Liver (tissue), 9 donors: ENCODE measurements around the gene DGKD. TPM values are rescaled to one million over a fixed set of nuclear protein-coding genes. Genes with fewer than 3 reads are reported as not detected.

Source experiments
- DNase-seq: peaks from one replicate; pipeline ENCODE4 v3.0.0-alpha.2; 2017; ENCODE audit warnings: low spot score
- H3K27ac ChIP-seq, 2 donors: one replicate each; pipeline ENCODE4 v1.7.0; 2013; ENCODE audit warnings: inconsistent platforms in 2 of 2, low read length in 2 of 2, control low read depth in 1 of 2, low read depth in 1 of 2, mild to moderate bottlenecking in 1 of 2
- H3K27me3 ChIP-seq, 4 donors: one replicate each; pipeline versions ENCODE4 v1.6.1 to v1.7.0; 2013; ENCODE audit warnings: low read length in 3 of 4, inconsistent platforms in 1 of 4, mild to moderate bottlenecking in 1 of 4, moderate library complexity in 1 of 4; ENCODE audit not compliant: control insufficient read depth in 4 of 4, insufficient read depth in 4 of 4
- H3K36me3 ChIP-seq, 4 donors: one replicate each; pipeline versions ENCODE4 v1.6.1 to v1.7.0; 2013; ENCODE audit warnings: low read length in 3 of 4, mild to moderate bottlenecking in 3 of 4, low read depth in 1 of 4, moderate library complexity in 1 of 4; ENCODE audit not compliant: control insufficient read depth in 4 of 4, insufficient read depth in 3 of 4
- H3K4me1 ChIP-seq, 4 donors: one replicate each; pipeline versions ENCODE4 v1.6.1 to v1.7.0; 2013; ENCODE audit warnings: low read length in 3 of 4, mild to moderate bottlenecking in 3 of 4, moderate library complexity in 1 of 4; ENCODE audit not compliant: control insufficient read depth in 4 of 4, insufficient read depth in 4 of 4
- H3K4me3 ChIP-seq, 3 donors: one replicate each; pipeline versions ENCODE4 v1.6.1 to v1.7.0; 2013; ENCODE audit warnings: low read length in 3 of 3, control low read depth in 1 of 3, low read depth in 1 of 3, mild to moderate bottlenecking in 1 of 3
- H3K9ac ChIP-seq, 2 donors: one replicate each; pipeline ENCODE4 v1.7.0; 2013; ENCODE audit warnings: low read length in 2 of 2, mild to moderate bottlenecking in 2 of 2, moderate library complexity in 2 of 2, control low read depth in 1 of 2, low read depth in 1 of 2
- H3K9me3 ChIP-seq, 4 donors: one replicate each; pipeline versions ENCODE4 v1.6.1 to v1.7.0; 2013; ENCODE audit warnings: low read length in 3 of 4; ENCODE audit not compliant: control insufficient read depth in 4 of 4
- ATF3 ChIP-seq: IDR thresholded peaks from 2 replicates; pipeline ENCODE4 v1.6.1; 2016; ENCODE audit warnings: antibody characterized with exemption
- CTCF ChIP-seq: fragments of 150-350 bp; IDR thresholded peaks from 2 replicates; pipeline ENCODE4 v1.5.1; 2017; ENCODE audit warnings: improper control_type of control experiment, low read depth, low read length; ENCODE audit not compliant: missing input control
- EGR1 ChIP-seq, 2 donors: IDR thresholded peaks; 2 replicates each; pipeline ENCODE4 v1.6.1; 2016 to 2018; ENCODE audit warnings: antibody characterized with exemption in 2 of 2, low read depth in 2 of 2
- FOXA1 ChIP-seq: IDR thresholded peaks from 2 replicates; pipeline ENCODE4 v1.6.1; 2016; ENCODE audit warnings: antibody characterized with exemption
- FOXA2 ChIP-seq: IDR thresholded peaks from 2 replicates; pipeline ENCODE4 v1.6.1; 2016; ENCODE audit warnings: antibody characterized with exemption
- GABPA ChIP-seq, 2 donors: IDR thresholded peaks in 1 of 2; conservative IDR thresholded peaks in 1 of 2; 2 replicates each; pipeline ENCODE4 v1.6.1; 2016; ENCODE audit warnings: antibody characterized with exemption in 2 of 2, mild to moderate bottlenecking in 1 of 2, moderate library complexity in 1 of 2
- HNF4A ChIP-seq, 2 donors: conservative IDR thresholded peaks; 2 replicates each; pipeline ENCODE4 v1.6.1; 2016; ENCODE audit warnings: antibody characterized with exemption in 2 of 2, mild to moderate bottlenecking in 2 of 2
- HNF4G ChIP-seq: IDR thresholded peaks from 2 replicates; pipeline ENCODE4 v1.6.1; 2016; ENCODE audit warnings: antibody characterized with exemption
- JUND ChIP-seq, 2 donors: IDR thresholded peaks; 2 replicates each; pipeline ENCODE4 v1.6.1; 2016; ENCODE audit warnings: antibody characterized with exemption in 2 of 2
- MAX ChIP-seq: IDR thresholded peaks from 2 replicates; pipeline ENCODE4 v1.6.1; 2016; ENCODE audit warnings: antibody characterized with exemption
- NR2F2 ChIP-seq: IDR thresholded peaks from 2 replicates; pipeline ENCODE4 v1.6.1; 2016; ENCODE audit warnings: antibody characterized with exemption
- RAD21 ChIP-seq, 2 donors: IDR thresholded peaks; 2 replicates each; pipeline ENCODE4 v1.6.1; 2016; ENCODE audit warnings: antibody characterized with exemption in 2 of 2, mild to moderate bottlenecking in 2 of 2
- REST ChIP-seq: IDR thresholded peaks from 2 replicates; pipeline ENCODE4 v1.6.1; 2016; ENCODE audit warnings: antibody characterized with exemption, mild to moderate bottlenecking
- RXRA ChIP-seq, 2 donors: IDR thresholded peaks; 2 replicates each; pipeline ENCODE4 v1.6.1; 2017 to 2018; ENCODE audit warnings: antibody characterized with exemption in 2 of 2, mild to moderate bottlenecking in 1 of 2
- SP1 ChIP-seq: IDR thresholded peaks from 2 replicates; pipeline ENCODE4 v1.6.1; 2018; ENCODE audit warnings: antibody characterized with exemption, mild to moderate bottlenecking
- TAF1 ChIP-seq: conservative IDR thresholded peaks from 2 replicates; pipeline ENCODE4 v1.6.1; 2016; ENCODE audit warnings: antibody characterized with exemption, mild to moderate bottlenecking
- YY1 ChIP-seq: IDR thresholded peaks from 2 replicates; pipeline ENCODE4 v1.6.1; 2016; ENCODE audit warnings: antibody characterized with exemption, mild to moderate bottlenecking
- ZBTB33 ChIP-seq: IDR thresholded peaks from 2 replicates; pipeline ENCODE4 v1.6.1; 2016; ENCODE audit warnings: antibody characterized with exemption
- WGBS: extraction: QIAGEN DNeasy Blood & Tissue Kit; methylation state at CpG from one replicate; pipeline ENCODE4 v1.1.7; 2013; 5-methylcytosine and 5-hydroxymethylcytosine counted together
- polyA plus RNA-seq, 2 donors: library from polyadenylated mRNA; stranded (reverse) in 1 of 2; unstranded in 1 of 2; fragments of 200-250 nt in 1 of 2; fragments of >200 nt in 1 of 2; fragmentation: Nextera tagmentation in 1 of 2; extraction: Ambion mirVana in 1 of 2; gene quantifications; one replicate each; pipeline versions ENCODE4 v1.2.1 to v1.2.3, GENCODE V29; 2013 to 2015
- total RNA-seq, 2 donors: library from RNA; depleted of rRNA; stranded (reverse); fragments of >200 nt; gene quantifications; one replicate each; pipeline ENCODE4 v1.2.3, GENCODE V29; 2014
- donor health status: healthy.
- donor health status: healthy.
- donor health status: healthy.
- donor health status: healthy.
- donor health status: healthy.

DGKD gene
- total and polyA plus RNA-seq, 4 donors, result 4.8 to 16.4 (median 8.2) TPM

GRCh38 chr2:233319256-233319655 is 35.0 kb upstream of the DGKD start (continued):
- TF ChIP-seq CTCF, result no peak
- no peak for TF ChIP-seq RAD21 (IDR thresholded peaks at IDR 0.05)
- no peak for TF ChIP-seq FOXA2
- no peak for TF ChIP-seq EGR1 (IDR thresholded peaks at IDR 0.05; ENCODE audit: low read depth in 2 of 2)
- TF ChIP-seq JUND (IDR thresholded peaks at IDR 0.05), result no peak
- TF ChIP-seq RXRA (IDR thresholded peaks at IDR 0.05), result no peak
- TF ChIP-seq ZBTB33, result no peak
- no peak for TF ChIP-seq HNF4A (conservative IDR thresholded peaks at IDR 0.05)

- Histone ChIP-seq H3K36me3 (no peaks in the 10 kb centered on the region), H3K9me3 (no peaks in the 10 kb centered on the region), H3K27me3 (no peaks in the 10 kb centered on the region), H3K4me3 (no peak overlapping the region), H3K27ac (no peak overlapping the region), H3K4me1 (no peaks in the 10 kb centered on the region), H3K9ac (no peak overlapping the region)
- 94% methylated on average over 17 of the region's 17 CpGs for WGBS
- DNase-seq, result no peak
- TF ChIP-seq TAF1, result no peak
- no peak for TF ChIP-seq REST
- TF ChIP-seq MAX, result no peak
- TF ChIP-seq RAD21 (IDR thresholded peaks at IDR 0.05), result no peak
- no peak for TF ChIP-seq FOXA1
- no peak for TF ChIP-seq NR2F2
- TF ChIP-seq FOXA2, result no peak
- TF ChIP-seq HNF4A (conservative IDR thresholded peaks at IDR 0.05), result no peak
- TF ChIP-seq GABPA (IDR thresholded peaks at IDR 0.05 in 1 of 2, conservative IDR thresholded peaks at IDR 0.05 in 1 of 2), result no peak
- TF ChIP-seq HNF4G, result no peak
- TF ChIP-seq ATF3, result no peak
- no peak for TF ChIP-seq RXRA (IDR thresholded peaks at IDR 0.05)
- no peak for TF ChIP-seq EGR1 (IDR thresholded peaks at IDR 0.05; ENCODE audit: low read depth in 2 of 2)
- TF ChIP-seq JUND (IDR thresholded peaks at IDR 0.05), result no peak
- no peak for TF ChIP-seq CTCF
- TF ChIP-seq YY1, result no peak
- no peak for TF ChIP-seq SP1
- no peak for TF ChIP-seq ZBTB33
These were observed 33.8 kb upstream of the DGKD start for GRCh38 chr2:233320470-233320869.
